ENCODE measurements around the gene AADACL2.

Gene AADACL2

GRCh38 chr3:151795276-151795675 lies 61.5 kb downstream of the AADACL2 start:
- Mint-ChIP-seq H3K27me3 (peaks cover 6 to 8% of the 10 kb centered on the region in 2 donors), H3K27ac (no peak overlapping the region), H3K36me3 (ENCODE audit: insufficient read depth) (no peaks in the 10 kb centered on the region), H3K9me3 (no peaks in the 10 kb centered on the region), H3K4me1 (ENCODE audit: low read depth in 2 of 2) (no peaks in the 10 kb centered on the region), H3K4me3 (no peak overlapping the region)
- no peak for DNase-seq
- ATAC-seq (replicated peaks) = no peak

DNA sequence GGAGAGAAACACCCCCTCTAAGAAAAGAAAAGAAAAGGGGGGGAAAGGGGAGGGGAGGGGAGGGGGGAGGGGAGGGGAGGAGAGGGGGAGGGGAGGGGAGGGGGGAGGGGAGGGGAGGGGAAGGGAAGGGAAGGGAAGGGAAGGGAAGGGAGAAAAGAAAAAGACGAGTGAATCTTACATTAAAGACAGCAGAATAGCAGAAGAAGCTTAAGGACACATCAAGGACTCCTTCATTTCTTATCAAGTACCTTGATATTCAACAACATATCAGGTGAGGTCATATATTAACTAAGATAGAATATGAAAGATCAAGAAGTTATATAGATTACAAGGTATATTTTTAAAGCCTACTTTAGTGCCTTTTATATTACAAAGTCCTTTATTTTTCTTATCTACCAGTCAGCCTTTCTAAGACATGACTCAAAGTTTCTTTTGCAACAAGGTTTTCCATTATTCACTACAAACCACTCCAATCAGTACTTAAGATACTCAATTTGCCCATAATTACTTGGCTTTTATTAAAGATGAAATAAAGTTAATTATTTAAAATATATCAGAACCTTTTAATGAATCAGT lies 62.5 kb downstream of the AADACL2 start:
- Mint-ChIP-seq H3K4me1 (ENCODE audit: low read depth in 2 of 2) (no peaks in the 10 kb centered on the region), H3K36me3 (ENCODE audit: insufficient read depth) (no peaks in the 10 kb centered on the region), H3K9me3 (no peaks in the 10 kb centered on the region), H3K27me3 (peaks cover 6 to 8% of the 10 kb centered on the region in 2 donors), H3K27ac (no peak overlapping the region), H3K4me3 (no peak overlapping the region)
- DNase-seq (no peak), ATAC-seq (replicated peaks) (no peak)

DNA sequence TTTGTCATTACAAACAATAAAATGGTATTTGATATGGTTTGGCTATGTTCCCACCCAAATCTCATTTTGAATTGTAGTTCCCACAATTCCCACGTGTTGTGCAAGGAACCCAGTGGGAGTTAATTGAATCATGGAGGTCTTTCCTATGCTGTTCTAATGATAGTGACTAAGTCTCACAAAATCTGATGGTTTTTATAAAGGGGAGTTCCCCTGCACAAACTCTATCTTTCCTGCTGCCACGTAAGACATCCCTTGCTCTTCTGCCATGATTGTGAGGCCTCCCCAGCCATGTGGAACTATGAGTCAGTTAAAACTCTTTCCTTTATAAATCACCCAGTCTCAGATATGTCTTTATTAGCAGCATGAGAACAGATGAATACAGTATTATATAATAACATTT lies 64.7 kb downstream of the AADACL2 start:
- Mint-ChIP-seq H3K9me3 (no peaks in the 10 kb centered on the region), H3K4me3 (no peak overlapping the region), H3K4me1 (ENCODE audit: low read depth in 2 of 2) (no peaks in the 10 kb centered on the region), H3K27ac (no peak overlapping the region), H3K36me3 (ENCODE audit: insufficient read depth) (no peaks in the 10 kb centered on the region), H3K27me3 (peaks cover 14 to 17% of the 10 kb centered on the region in 2 donors)
- DNase-seq (no peak), ATAC-seq (replicated peaks) (no peak)

DNA sequence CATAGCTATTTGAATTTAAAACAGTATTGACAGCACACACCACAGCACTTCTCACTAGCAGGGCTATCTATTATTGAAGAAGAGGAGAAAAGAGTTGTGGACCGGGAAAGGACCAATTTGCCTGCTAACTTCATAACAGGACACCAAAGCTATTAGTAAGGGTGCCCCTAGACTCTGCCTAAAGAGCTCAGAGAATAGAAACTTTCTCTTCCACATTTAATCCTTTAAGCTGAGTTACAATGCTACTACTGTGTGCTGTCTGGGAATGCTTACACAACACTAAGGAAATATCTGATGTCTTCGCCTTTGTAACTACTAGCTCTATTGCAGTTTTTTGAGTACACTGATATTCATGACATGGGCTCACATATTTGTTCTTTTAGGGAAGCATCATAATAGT lies 66.7 kb downstream of the AADACL2 start:
- Mint-ChIP-seq H3K36me3 (ENCODE audit: insufficient read depth) (no peaks in the 10 kb centered on the region), H3K9me3 (no peaks in the 10 kb centered on the region), H3K4me3 (no peak overlapping the region), H3K4me1 (ENCODE audit: low read depth in 2 of 2) (no peaks in the 10 kb centered on the region), H3K27ac (no peak overlapping the region), H3K27me3 (peaks cover 9 to 12% of the 10 kb centered on the region in 2 donors)
- no peak for ATAC-seq (replicated peaks)
- no peak for DNase-seq

GRCh38 chr3:151804267-151804666 lies 70.5 kb downstream of the AADACL2 start:
- ATAC-seq (replicated peaks) = no peak
- DNase-seq = no peak
- Mint-ChIP-seq H3K27me3 (peaks cover 25 to 35% of the 10 kb centered on the region in 2 donors), H3K27ac (no peak overlapping the region), H3K4me3 (no peak overlapping the region), H3K36me3 (ENCODE audit: insufficient read depth) (no peaks in the 10 kb centered on the region), H3K9me3 (peaks cover 8 to 20% of the 10 kb centered on the region in 2 donors), H3K4me1 (ENCODE audit: low read depth in 2 of 2) (no peaks in the 10 kb centered on the region)

DNA sequence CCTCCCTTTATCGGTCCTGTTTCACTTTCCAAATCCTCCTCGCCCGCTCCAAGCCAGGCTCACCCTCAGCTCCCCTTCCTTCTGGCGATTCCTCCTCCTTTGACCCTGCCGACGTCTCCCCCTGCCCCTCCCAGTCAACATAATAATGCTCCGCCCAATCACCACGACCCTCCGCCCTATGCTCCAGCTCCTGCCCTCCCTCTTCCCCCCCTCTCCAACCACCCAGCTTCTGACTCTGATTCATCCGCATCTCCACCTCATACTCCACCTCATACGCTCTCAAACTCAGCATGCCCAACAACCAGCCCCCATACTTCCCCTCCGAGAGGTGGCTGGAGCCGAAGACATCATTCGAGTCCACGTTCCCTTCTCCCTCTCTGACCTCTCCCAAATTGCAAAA lies 73.1 kb downstream of the AADACL2 start:
- Mint-ChIP-seq H3K27me3 (peaks cover 25 to 35% of the 10 kb centered on the region in 2 donors), H3K4me3 (no peak overlapping the region), H3K4me1 (ENCODE audit: low read depth in 2 of 2) (no peaks in the 10 kb centered on the region), H3K9me3 (peaks cover 8 to 20% of the 10 kb centered on the region in 2 donors), H3K27ac (no peak overlapping the region), H3K36me3 (ENCODE audit: insufficient read depth) (no peaks in the 10 kb centered on the region)
- no peak for DNase-seq
- no peak for ATAC-seq (replicated peaks)

Data from effector memory CD8-positive, alpha-beta T cell (primary cell).